ENCODE measurements around the gene GALT. TPM values are rescaled to one million over a fixed set of nuclear protein-coding genes. Genes with fewer than 3 reads are reported as not detected.

GALT gene
- total and polyA plus RNA-seq, 8 donors = 17.4 to 148 (median 35.9) TPM

- peaks cover 0 to 14% (median 6%) of the 10 kb centered on the region in 4 donors for H3K4me1 ChIP-seq
- no peaks in the 10 kb centered on the region for H3K27me3 ChIP-seq
- no peak for TF ChIP-seq POLR2A (IDR thresholded peaks at IDR 0.05)
- no peak for TF ChIP-seq EP300 (IDR thresholded peaks at IDR 0.05)
- TF ChIP-seq CTCF (IDR thresholded peaks at IDR 0.05) = no peak
- TF ChIP-seq POLR2AphosphoS5 (IDR thresholded peaks at IDR 0.05) = no peak
- peaks cover 0 to 12% (median 4%) of the 10 kb centered on the region in 4 donors for H3K36me3 ChIP-seq
- H3K9me3 ChIP-seq = no peaks in the 10 kb centered on the region
- no peak overlapping the region for H3K27ac ChIP-seq
- H3K4me3 ChIP-seq = no peak overlapping the region
- no peak for DNase-seq
- 87 to 96% (median 94%) methylated on average over 4 of the region's 4 CpGs for whole genome bisulfite sequencing, 5 donors
- intact Hi-C loops (cut with DNase I; ENCODE audit: low total_unique reads) = no loop called here
Observed at GRCh38 chr9:34684816-34685215, 38.3 kb downstream of the GALT start.

- H3K4me3 ChIP-seq = no peak overlapping the region
- 73 to 90% (median 82%) methylated on average over 4 of the region's 4 CpGs for WGBS, 5 donors
- H3K4me1 ChIP-seq = peaks cover 0 to 14% (median 7%) of the 10 kb centered on the region in 4 donors
Observed at GRCh38 chr9:34685591-34685990, 39.1 kb downstream of the GALT start.

DNA sequence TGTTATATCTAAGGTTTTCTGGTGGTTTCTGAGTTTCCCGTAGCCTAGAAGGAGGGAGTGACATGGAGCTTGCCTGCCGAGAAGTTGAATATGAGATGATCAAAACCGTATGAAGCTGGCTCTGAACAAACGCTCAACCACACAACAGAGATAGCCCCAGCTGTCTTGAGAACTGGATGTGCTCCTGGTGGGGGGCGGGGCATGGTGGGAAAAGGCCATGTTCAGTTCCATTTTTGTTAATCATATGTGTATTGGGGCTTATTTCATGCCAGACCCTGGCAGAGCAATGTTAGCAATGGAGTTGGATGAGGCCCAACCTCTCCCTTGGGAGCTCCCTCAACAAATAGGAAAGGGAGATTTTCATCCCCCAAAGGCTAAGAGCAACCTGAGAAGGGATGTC is 39.8 kb downstream of the GALT start:
- WGBS, 5 donors = 67 to 82% (median 77%) methylated on average over 5 of the region's 5 CpGs
- intact Hi-C loops (cut with DNase I; ENCODE audit: low total_unique reads) = no loop called here
- H3K27me3 ChIP-seq = no peaks in the 10 kb centered on the region
- peaks cover 0 to 7% (median 4%) of the 10 kb centered on the region in 4 donors for H3K36me3 ChIP-seq
- peak overlapping the region in 1 of 5 donors; percentile 4 for H3K27ac ChIP-seq
- TF ChIP-seq EP300 (IDR thresholded peaks at IDR 0.05) (no peak), POLR2AphosphoS5 (IDR thresholded peaks at IDR 0.05) (no peak), POLR2A (IDR thresholded peaks at IDR 0.05) (no peak), CTCF (IDR thresholded peaks at IDR 0.05) (no peak)
- H3K9me3 ChIP-seq = no peaks in the 10 kb centered on the region
- no peak overlapping the region for H3K4me3 ChIP-seq
- H3K4me1 ChIP-seq = peaks cover 0 to 14% (median 10%) of the 10 kb centered on the region in 4 donors
- DNase-seq = no peak

More at GRCh38 chr9:34685591-34685990, 39.1 kb downstream of the GALT start:
- no peak for DNase-seq
- H3K36me3 ChIP-seq = peaks cover 0 to 12% (median 4%) of the 10 kb centered on the region in 4 donors
- H3K27me3 ChIP-seq = no peaks in the 10 kb centered on the region
- intact Hi-C loops (cut with DNase I; ENCODE audit: low total_unique reads) = no loop called here
- H3K27ac ChIP-seq = peak overlapping the region in 1 of 5 donors; percentile 4
- TF ChIP-seq POLR2A (IDR thresholded peaks at IDR 0.05) (no peak), POLR2AphosphoS5 (IDR thresholded peaks at IDR 0.05) (no peak), CTCF (IDR thresholded peaks at IDR 0.05) (no peak), EP300 (IDR thresholded peaks at IDR 0.05) (no peak)
- H3K9me3 ChIP-seq = no peaks in the 10 kb centered on the region

GRCh38 chr9:34686732-34687131 is 40.3 kb downstream of the GALT start:
- Histone ChIP-seq H3K9me3 (no peaks in the 10 kb centered on the region), H3K36me3 (peaks cover 0 to 2% (median under 1%) of the 10 kb centered on the region in 4 donors), H3K27ac (no peak overlapping the region), H3K4me3 (no peak overlapping the region), H3K4me1 (peaks cover 0 to 14% (median 13%) of the 10 kb centered on the region in 4 donors), H3K27me3 (no peaks in the 10 kb centered on the region)
- 47 to 71% (median 67%) methylated on average over 1 of the region's 1 CpG for WGBS, 5 donors
- no peak for DNase-seq
- no peak for TF ChIP-seq POLR2AphosphoS5 (IDR thresholded peaks at IDR 0.05)
- no peak for TF ChIP-seq CTCF (IDR thresholded peaks at IDR 0.05)
- TF ChIP-seq POLR2A (IDR thresholded peaks at IDR 0.05) = no peak
- no peak for TF ChIP-seq EP300 (IDR thresholded peaks at IDR 0.05)
- intact Hi-C loops (cut with DNase I; ENCODE audit: low total_unique reads) = no loop called here

All from stomach (tissue), 9 donors.